Muscle layer of duodenum (tissue), 2 donors: ENCODE results near the gene OSBP2.

Source experiments
- H3K27ac ChIP-seq: one replicate; pipeline ENCODE4 v1.7.0; 2013; ENCODE audit warnings: mild to moderate bottlenecking, low read length
- H3K27me3 ChIP-seq: one replicate; pipeline ENCODE4 v1.7.0; 2013; ENCODE audit warnings: low read depth, mild to moderate bottlenecking, control low read depth, low read length
- H3K36me3 ChIP-seq, 2 donors: one replicate each; pipeline ENCODE4 v1.7.0; 2013; ENCODE audit warnings: low read length in 2 of 2, control low read depth in 1 of 2, mild to moderate bottlenecking in 1 of 2; ENCODE audit not compliant: insufficient read depth in 2 of 2, control insufficient read depth in 1 of 2
- H3K4me1 ChIP-seq, 2 donors: one replicate each; pipeline ENCODE4 v1.7.0; 2013; ENCODE audit warnings: low read length in 2 of 2, mild to moderate bottlenecking in 2 of 2, control low read depth in 1 of 2, moderate library complexity in 1 of 2; ENCODE audit not compliant: insufficient read depth in 2 of 2, control insufficient read depth in 1 of 2
- H3K4me3 ChIP-seq, 2 donors: one replicate each; pipeline ENCODE4 v1.7.0; 2013; ENCODE audit warnings: low read length in 2 of 2, low read depth in 1 of 2, mild to moderate bottlenecking in 1 of 2
- H3K9me3 ChIP-seq, 2 donors: one replicate each; pipeline ENCODE4 v1.7.0; 2013; ENCODE audit warnings: low read length in 2 of 2, control low read depth in 1 of 2, mild to moderate bottlenecking in 1 of 2; ENCODE audit not compliant: control insufficient read depth in 1 of 2
- donor health status: healthy.

The OSBP2 gene

GRCh38 chr22:30887861-30888260 lies 193.2 kb downstream of the OSBP2 start:
- no peaks in the 10 kb centered on the region for H3K4me1 ChIP-seq
- peaks cover 0 to 9% of the 10 kb centered on the region in 2 donors for H3K36me3 ChIP-seq
- no peaks in the 10 kb centered on the region for H3K27me3 ChIP-seq
- H3K4me3 ChIP-seq = no peak overlapping the region
- no peak overlapping the region for H3K27ac ChIP-seq
- H3K9me3 ChIP-seq = no peaks in the 10 kb centered on the region

GRCh38 chr22:30889268-30889995 lies 194.8 kb downstream of the OSBP2 start:
- Histone ChIP-seq H3K27ac (no peak overlapping the region), H3K4me3 (no peak overlapping the region), H3K36me3 (peaks cover 3 to 9% of the 10 kb centered on the region in 2 donors), H3K4me1 (no peaks in the 10 kb centered on the region), H3K27me3 (no peaks in the 10 kb centered on the region), H3K9me3 (no peaks in the 10 kb centered on the region)

- H3K36me3 ChIP-seq = peaks cover 7 to 13% of the 10 kb centered on the region in 2 donors
These were observed 195.4 kb downstream of the OSBP2 start for GRCh38 chr22:30889996-30890480.

GRCh38 chr22:30890686-30891442 lies 196.2 kb downstream of the OSBP2 start:
- Histone ChIP-seq H3K36me3 (peaks cover 7 to 13% of the 10 kb centered on the region in 2 donors), H3K27me3 (no peaks in the 10 kb centered on the region), H3K4me3 (no peak overlapping the region), H3K4me1 (no peaks in the 10 kb centered on the region), H3K9me3 (no peaks in the 10 kb centered on the region), H3K27ac (no peak overlapping the region)

More at GRCh38 chr22:30889996-30890480, 195.4 kb downstream of the OSBP2 start:
- H3K27ac ChIP-seq = no peak overlapping the region
- no peaks in the 10 kb centered on the region for H3K27me3 ChIP-seq
- no peaks in the 10 kb centered on the region for H3K4me1 ChIP-seq
- no peak overlapping the region for H3K4me3 ChIP-seq
- H3K9me3 ChIP-seq = no peaks in the 10 kb centered on the region

- Histone ChIP-seq H3K27me3 (no peaks in the 10 kb centered on the region), H3K4me3 (no peak overlapping the region), H3K27ac (no peak overlapping the region), H3K9me3 (no peaks in the 10 kb centered on the region), H3K36me3 (peaks cover 7 to 13% of the 10 kb centered on the region in 2 donors), H3K4me1 (no peaks in the 10 kb centered on the region)
These were observed 196.7 kb downstream of the OSBP2 start for GRCh38 chr22:30891443-30891755.

- no peak overlapping the region for H3K27ac ChIP-seq
- peaks cover 7 to 13% of the 10 kb centered on the region in 2 donors for H3K36me3 ChIP-seq
- H3K4me1 ChIP-seq = no peaks in the 10 kb centered on the region
- H3K27me3 ChIP-seq = no peaks in the 10 kb centered on the region
- H3K4me3 ChIP-seq = no peak overlapping the region
- H3K9me3 ChIP-seq = no peaks in the 10 kb centered on the region
These were observed 197.1 kb downstream of the OSBP2 start for GRCh38 chr22:30891781-30892180.

GRCh38 chr22:30892286-30892685 lies 197.6 kb downstream of the OSBP2 start:
- Histone ChIP-seq H3K27ac (no peak overlapping the region), H3K4me3 (no peak overlapping the region), H3K27me3 (no peaks in the 10 kb centered on the region), H3K36me3 (peaks cover 7 to 13% of the 10 kb centered on the region in 2 donors), H3K9me3 (no peaks in the 10 kb centered on the region), H3K4me1 (no peaks in the 10 kb centered on the region)

- no peak overlapping the region for H3K4me3 ChIP-seq
- H3K4me1 ChIP-seq = no peaks in the 10 kb centered on the region
- H3K36me3 ChIP-seq = peaks cover 7 to 13% of the 10 kb centered on the region in 2 donors
- H3K27me3 ChIP-seq = no peaks in the 10 kb centered on the region
- no peak overlapping the region for H3K27ac ChIP-seq
- no peaks in the 10 kb centered on the region for H3K9me3 ChIP-seq
These were observed 198.1 kb downstream of the OSBP2 start for GRCh38 chr22:30892731-30893221.

GRCh38 chr22:30893434-30894370 lies 199.0 kb downstream of the OSBP2 start:
- Histone ChIP-seq H3K27me3 (no peaks in the 10 kb centered on the region), H3K27ac (no peak overlapping the region), H3K36me3 (peaks cover 7 to 13% of the 10 kb centered on the region in 2 donors), H3K4me3 (no peak overlapping the region), H3K4me1 (no peaks in the 10 kb centered on the region), H3K9me3 (peaks cover 0 to 4% of the 10 kb centered on the region in 2 donors)

- H3K27me3 ChIP-seq = no peaks in the 10 kb centered on the region
- H3K4me3 ChIP-seq = no peak overlapping the region
- H3K4me1 ChIP-seq = no peaks in the 10 kb centered on the region
- no peak overlapping the region for H3K27ac ChIP-seq
- H3K9me3 ChIP-seq = peaks cover 0 to 8% of the 10 kb centered on the region in 2 donors
- H3K36me3 ChIP-seq = peaks cover 7 to 8% of the 10 kb centered on the region in 2 donors
These were observed 199.7 kb downstream of the OSBP2 start for GRCh38 chr22:30894371-30894740.
